AG04450 (cell line): ENCODE results near the gene TOPAZ1. TPM values are rescaled to one million over a fixed set of nuclear protein-coding genes. Genes with fewer than 3 reads are reported as not detected.

Source experiments
- CTCF ChIA-PET: fragments of 300-600, 350-600 bp; formaldehyde crosslinking; extraction: SDS; loops from one replicate; lab custom pipeline; 2022; ENCODE audit warnings: antibody characterized with exemption, inconsistent platforms; lab: Charles Lee
- POLR2A ChIA-PET: fragments of 350-600 bp; formaldehyde crosslinking; extraction: SDS; loops from one replicate; lab custom pipeline; 2021; ENCODE audit warnings: antibody characterized with exemption, inconsistent platforms; lab: Yijun Ruan, JAX
- DNase-seq: peaks from one replicate; pipeline ENCODE4 v3.0.0-alpha.2; 2011; ENCODE audit warnings: low read depth, low spot score
- H3K27ac ChIP-seq: one replicate; pipeline ENCODE4 v1.5.1; 2012; ENCODE audit warnings: low read depth, low read length, control low read depth
- H3K27me3 ChIP-seq: one replicate; pipeline ENCODE4 v1.6.0; 2012; ENCODE audit warnings: low read length; ENCODE audit not compliant: control insufficient read depth, insufficient read depth
- H3K4me3 ChIP-seq: 2 replicates; pipeline ENCODE4 v1.5.1; 2011; ENCODE audit warnings: mild to moderate bottlenecking, low read depth, low read length, control low read depth
- H3K9me3 ChIP-seq: 2 replicates; pipeline ENCODE4 v1.5.1; 2012; ENCODE audit warnings: low read length; ENCODE audit not compliant: control insufficient read depth, insufficient read depth
- polyA plus RNA-seq: library from polyadenylated mRNA; depleted of rRNA; stranded (reverse); fragments of >200 nt; gene quantifications from 2 replicates; pipeline ENCODE4 v1.2.3, GENCODE V29; 2011
- TF ChIP-seq, protein P1 (sequence below): IDR thresholded peaks from 2 replicates; pipeline ENCODE4 v1.5.1; 2011; ENCODE audit warnings: low read depth, low read length, control low read depth, inconsistent platforms

The TOPAZ1 gene
- polyA plus RNA-seq, 1 experiment = not detected

DNA sequence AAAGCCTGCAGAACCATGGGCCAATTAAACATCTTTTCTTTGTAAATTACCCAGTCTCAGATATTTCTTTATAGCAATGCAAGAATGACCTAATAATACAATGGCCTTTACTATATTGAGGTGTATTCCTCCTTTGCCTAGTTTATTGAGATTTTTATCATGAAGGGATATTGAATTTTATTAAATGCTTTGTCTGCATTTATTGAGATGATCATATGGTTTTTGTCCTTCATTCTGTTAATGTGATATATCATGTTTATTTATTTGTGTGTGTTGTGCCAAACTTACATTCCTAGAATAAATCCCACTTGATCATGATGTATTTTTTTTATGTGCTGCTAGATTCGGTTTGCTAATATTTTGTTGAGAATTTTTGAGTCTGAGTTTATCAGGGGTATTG is 36.2 kb downstream of the TOPAZ1 start:
- CTCF ChIA-PET = no interaction called here
- Histone ChIP-seq H3K27me3 (no peaks in the 10 kb centered on the region), H3K4me3 (no peak overlapping the region), H3K27ac (no peak overlapping the region), H3K9me3 (no peaks in the 10 kb centered on the region)
- DNase-seq = no peak
- TF ChIP-seq, protein P1, sequence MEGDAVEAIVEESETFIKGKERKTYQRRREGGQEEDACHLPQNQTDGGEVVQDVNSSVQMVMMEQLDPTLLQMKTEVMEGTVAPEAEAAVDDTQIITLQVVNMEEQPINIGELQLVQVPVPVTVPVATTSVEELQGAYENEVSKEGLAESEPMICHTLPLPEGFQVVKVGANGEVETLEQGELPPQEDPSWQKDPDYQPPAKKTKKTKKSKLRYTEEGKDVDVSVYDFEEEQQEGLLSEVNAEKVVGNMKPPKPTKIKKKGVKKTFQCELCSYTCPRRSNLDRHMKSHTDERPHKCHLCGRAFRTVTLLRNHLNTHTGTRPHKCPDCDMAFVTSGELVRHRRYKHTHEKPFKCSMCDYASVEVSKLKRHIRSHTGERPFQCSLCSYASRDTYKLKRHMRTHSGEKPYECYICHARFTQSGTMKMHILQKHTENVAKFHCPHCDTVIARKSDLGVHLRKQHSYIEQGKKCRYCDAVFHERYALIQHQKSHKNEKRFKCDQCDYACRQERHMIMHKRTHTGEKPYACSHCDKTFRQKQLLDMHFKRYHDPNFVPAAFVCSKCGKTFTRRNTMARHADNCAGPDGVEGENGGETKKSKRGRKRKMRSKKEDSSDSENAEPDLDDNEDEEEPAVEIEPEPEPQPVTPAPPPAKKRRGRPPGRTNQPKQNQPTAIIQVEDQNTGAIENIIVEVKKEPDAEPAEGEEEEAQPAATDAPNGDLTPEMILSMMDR = no peak
- POLR2A ChIA-PET = no interaction called here

DNA sequence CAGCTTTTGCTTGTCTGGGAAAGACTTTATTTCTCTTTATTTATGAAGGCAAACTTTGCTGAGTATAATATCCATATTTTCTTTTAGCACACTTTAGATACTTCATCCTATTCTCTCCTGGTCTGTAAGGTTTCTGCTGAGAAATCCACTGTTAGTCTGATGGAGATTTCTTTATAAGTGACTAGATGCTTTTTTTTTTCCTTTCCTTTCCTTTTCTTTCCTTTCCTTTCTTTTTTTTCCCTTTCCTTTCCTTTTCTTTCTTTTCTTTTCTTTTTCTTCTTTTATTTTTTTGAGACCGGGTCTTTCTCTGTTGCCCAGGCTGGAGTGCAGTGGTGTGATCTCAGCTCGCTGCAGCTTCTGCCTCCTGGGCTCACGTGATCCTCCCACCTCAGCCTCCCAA is 38.4 kb downstream of the TOPAZ1 start:
- CTCF ChIA-PET = no interaction called here
- POLR2A ChIA-PET = no interaction called here
- TF ChIP-seq, protein P1 = no peak
- no peak overlapping the region for H3K27ac ChIP-seq
- H3K27me3 ChIP-seq = no peaks in the 10 kb centered on the region
- no peak for DNase-seq
- no peak overlapping the region for H3K4me3 ChIP-seq
- H3K9me3 ChIP-seq = no peaks in the 10 kb centered on the region

DNA sequence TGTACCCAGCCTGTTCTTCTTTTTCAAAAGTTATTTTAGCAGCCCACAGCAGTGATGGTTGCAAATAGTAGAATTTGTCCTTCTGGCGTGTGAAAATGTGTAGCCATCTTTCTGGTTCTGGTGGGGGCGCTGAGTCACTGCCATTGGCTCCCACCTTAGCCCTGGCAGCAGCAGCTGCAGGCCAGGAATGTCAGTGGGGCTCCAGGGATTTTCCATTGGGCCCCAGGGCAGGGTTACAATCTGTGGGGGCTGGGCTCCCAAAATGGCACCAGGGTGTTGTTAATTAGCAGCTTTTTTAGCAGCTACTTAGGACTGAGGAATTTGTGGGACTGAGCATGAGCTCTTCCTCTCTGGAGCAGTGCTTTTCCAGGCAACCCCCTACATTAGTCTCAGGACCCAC is 38.9 kb downstream of the TOPAZ1 start:
- TF ChIP-seq, protein P1 = no peak
- POLR2A ChIA-PET = no interaction called here
- Histone ChIP-seq H3K27me3 (no peaks in the 10 kb centered on the region), H3K9me3 (no peaks in the 10 kb centered on the region), H3K4me3 (no peak overlapping the region), H3K27ac (no peak overlapping the region)
- no peak for DNase-seq
- CTCF ChIA-PET = no interaction called here

DNA sequence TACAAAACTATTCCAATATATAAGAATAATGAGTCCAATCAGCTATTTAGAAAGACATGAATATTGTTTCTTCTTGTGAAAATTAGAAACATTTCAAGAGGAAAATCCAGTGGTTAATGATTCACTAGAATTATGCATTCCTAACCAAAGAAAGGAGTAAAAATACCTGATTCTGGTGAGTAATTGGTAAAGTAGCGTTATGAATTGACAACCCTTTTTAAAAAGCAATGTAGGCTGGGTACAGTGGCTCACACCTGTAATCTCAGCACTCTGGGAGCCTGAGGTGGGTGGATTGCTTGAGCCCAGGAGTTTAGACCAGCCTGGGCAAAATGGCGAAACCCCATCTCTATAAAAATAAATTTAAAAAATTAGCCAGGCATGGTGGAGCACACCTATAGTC is 43.3 kb downstream of the TOPAZ1 start:
- no peak for DNase-seq
- Histone ChIP-seq H3K27me3 (no peaks in the 10 kb centered on the region), H3K4me3 (no peak overlapping the region), H3K9me3 (no peaks in the 10 kb centered on the region), H3K27ac (no peak overlapping the region)
- ChIA-PET POLR2A (no interaction called here), CTCF (no interaction called here)
- TF ChIP-seq, protein P1 = no peak

DNA sequence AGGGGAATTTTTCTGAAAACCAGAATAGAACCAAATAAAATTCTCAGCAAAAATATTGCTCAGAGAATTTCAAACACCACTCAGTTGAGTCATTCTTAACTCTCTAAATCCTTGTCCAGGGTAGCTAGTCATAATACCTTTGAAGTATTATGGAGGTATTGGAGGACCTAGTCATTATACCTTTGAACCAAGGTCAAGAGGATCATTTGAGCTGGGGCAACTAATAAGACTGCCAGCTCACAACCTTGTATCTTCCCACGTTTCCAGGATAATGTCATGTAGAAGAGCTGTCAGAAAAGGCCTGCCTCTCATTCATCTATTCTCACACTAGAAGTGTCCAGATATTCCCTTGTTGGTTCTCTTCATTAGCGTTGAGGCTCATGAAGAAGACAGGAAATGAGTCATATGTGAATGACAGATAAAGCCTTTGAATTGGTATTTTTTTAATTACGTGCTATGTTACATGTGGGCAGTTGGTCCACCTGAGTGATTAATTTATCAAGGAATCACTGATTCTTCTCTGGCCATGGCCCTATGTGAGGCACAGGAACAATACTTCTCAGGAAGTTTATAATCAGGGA is 48.3 kb downstream of the TOPAZ1 start:
- ChIA-PET CTCF (no interaction called here), POLR2A (no interaction called here)
- TF ChIP-seq, protein P1 = no peak

More for the DNA sequence above, 48.3 kb downstream of the TOPAZ1 start:
- no peak overlapping the region for H3K4me3 ChIP-seq
- no peaks in the 10 kb centered on the region for H3K27me3 ChIP-seq
- no peak for DNase-seq
- no peak overlapping the region for H3K27ac ChIP-seq
- H3K9me3 ChIP-seq = no peaks in the 10 kb centered on the region
